Prostate gland (tissue), 2 donors: ENCODE data around the gene ZNF217.

Source experiments
- CTCF ChIP-seq, 4 experiments: fragments of 200-600 bp in 2 of 4; fragments of 450-650 bp in 2 of 4; sonication (generic) in 2 of 4; IDR thresholded peaks; 1 replicate in 3 of 4; 2 replicates in 1 of 4; pipeline ENCODE4 v1.5.1; 2016 to 2019; ENCODE audit warnings: antibody characterized with exemption in 4 of 4, mild to moderate bottlenecking in 2 of 4, moderate library complexity in 2 of 4
- POLR2A ChIP-seq: fragments of 450-650 bp; IDR thresholded peaks from one replicate; pipeline ENCODE4 v1.6.1; 2016; ENCODE audit warnings: antibody characterized with exemption, mild to moderate bottlenecking

- no peak for TF ChIP-seq CTCF (IDR thresholded peaks at IDR 0.05)
- no peak for TF ChIP-seq POLR2A
Observed at GRCh38 chr20:53539516-53539915, 54.1 kb downstream of the ZNF217 start.
